ENCODE measurements around the gene ZCCHC14. TPM values are rescaled to one million over a fixed set of nuclear protein-coding genes. Genes with fewer than 3 reads are reported as not detected.

Gene ZCCHC14
- total RNA-seq, 1 experiment from 2014 or later, result 27.7 TPM

DNA sequence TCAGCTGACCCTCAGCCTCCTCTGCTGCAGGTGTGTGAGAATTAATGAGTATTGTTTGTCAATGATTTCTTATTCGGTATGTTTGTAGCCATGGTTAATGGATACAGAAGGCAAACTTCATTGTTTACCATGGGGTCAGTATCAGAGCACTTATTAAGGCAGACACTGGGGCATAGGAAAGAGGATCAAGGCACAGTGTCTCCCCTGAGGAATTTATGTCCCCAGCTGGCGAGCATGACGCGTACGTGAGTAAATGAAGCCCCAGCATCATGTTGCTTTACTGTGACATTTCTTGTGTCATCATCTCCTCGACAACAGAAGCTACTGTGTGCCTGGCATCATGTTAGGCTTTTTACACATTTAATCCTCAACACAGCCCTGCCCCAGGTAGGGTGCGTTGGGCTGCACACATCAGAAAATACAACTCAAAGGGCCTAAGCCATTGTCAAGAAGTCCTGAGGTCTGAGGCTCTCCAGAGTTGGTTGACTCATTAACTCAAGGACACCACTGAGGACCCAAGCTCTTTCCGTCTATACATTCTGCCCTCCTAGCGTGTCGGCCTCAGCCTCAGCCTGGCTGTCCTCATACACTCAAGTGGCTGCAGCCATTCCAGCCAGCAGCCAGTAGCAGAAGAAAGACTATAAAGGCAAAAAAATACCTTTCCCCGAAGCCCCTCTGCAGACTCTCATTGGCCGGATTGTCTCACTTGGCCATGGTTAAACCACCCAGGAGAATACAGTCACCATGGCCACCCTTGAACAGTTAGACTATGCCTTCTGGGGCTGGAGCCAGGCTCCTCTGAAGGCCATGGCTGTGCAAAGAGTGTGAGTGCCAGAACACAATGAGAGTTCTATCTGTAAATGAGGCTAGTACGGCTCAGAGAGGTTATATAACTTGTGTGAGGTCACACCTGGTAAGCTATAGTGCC lies 13.9 kb upstream of the ZCCHC14 start:
- no peaks in the 10 kb centered on the region for H3K79me1 ChIP-seq (ENCODE audit: insufficient read depth, low read depth, low read length, poor library complexity, severe bottlenecking)
- no peak overlapping the region; a peak in 1 of 5 replicates for H3K4me3 Mint-ChIP-seq
- H2BK15ac ChIP-seq (ENCODE audit: low read depth, low read length), result no peak overlapping the region
- no peak overlapping the region for H2BK20ac ChIP-seq (ENCODE audit: low read depth, low read length, poor library complexity, severe bottlenecking)
- no peak overlapping the region for H2BK120ac ChIP-seq (ENCODE audit: low read depth, low read length, poor library complexity, severe bottlenecking)
- no peak overlapping the region for H3K18ac ChIP-seq (ENCODE audit: insufficient read length, low read depth, low read length)
- no CpG with 5 or more reads among the region's 13 CpGs for WGBS (ENCODE audit: extremely low coverage, insufficient read length, low lambda C conversion rate)
- no peak overlapping the region for H4K91ac ChIP-seq (ENCODE audit: insufficient read length, low read depth, low read length)
- H2BK5ac ChIP-seq (ENCODE audit: insufficient read length, low read length), result no peak overlapping the region
- H4K8ac ChIP-seq (replicated peaks; ENCODE audit: insufficient read length, low read depth, low read length), result no peak overlapping the region
- no peak overlapping the region for H3K9ac ChIP-seq (ENCODE audit: extremely low read depth, insufficient read length, low read length)
- H3K27me3 Mint-ChIP-seq (ENCODE audit: low read depth), result no peaks in the 10 kb centered on the region; the same call in 1 of the 2 replicates
- H3K79me2 ChIP-seq (ENCODE audit: insufficient read depth, low read length), result no peaks in the 10 kb centered on the region
- no peak overlapping the region for H2AFZ ChIP-seq (ENCODE audit: low read length)
- H3T11ph ChIP-seq (ENCODE audit: low read length), result no peak overlapping the region
- DNase-seq, result no peak
- 0 out of 7 replicates have a peak, but pooled peaks cover 0 to 1% (median 0%) of the 10 kb centered on the region in 3 experiments for H3K36me3 Mint-ChIP-seq (ENCODE audit: insufficient read depth in 1 of 3, low read depth in 3 of 3)
- H3K9me3 ChIP-seq (ENCODE audit: control insufficient read depth, low read depth, low read length), result no peaks in the 10 kb centered on the region
- H4K20me1 ChIP-seq (ENCODE audit: control insufficient read depth, insufficient read depth, insufficient read length), result no peaks in the 10 kb centered on the region
- peaks cover 0 to 2% of the 10 kb centered on the region in 2 experiments; a peak in 1 of 5 replicates for H3K9me3 Mint-ChIP-seq
- no peak overlapping the region for H3K4ac ChIP-seq (ENCODE audit: low read depth, low read length)
- H2AK5ac ChIP-seq (ENCODE audit: insufficient read length, low read length), result no peak overlapping the region
- H3K23me2 ChIP-seq (ENCODE audit: insufficient read length, low read depth, low read length, poor library complexity, severe bottlenecking), result no peaks in the 10 kb centered on the region
- peak overlapping the region in 1 of 3 experiments; percentile 78; a peak in 1 of 7 replicates for H3K27ac Mint-ChIP-seq
- no peak overlapping the region for H2BK12ac ChIP-seq (ENCODE audit: insufficient read length, low read depth, low read length)
- no peak overlapping the region for H3K4me2 ChIP-seq (ENCODE audit: insufficient read depth, insufficient read length, low read length)
- H3K27ac ChIP-seq (ENCODE audit: insufficient read length, low read depth, low read length), result no peak overlapping the region
- H3K4me1 Mint-ChIP-seq, result peaks cover 3% of the 10 kb centered on the region in 2 experiments; a peak in 3 of 4 replicates
- H3K4me1 ChIP-seq (ENCODE audit: insufficient read depth, low read length), result no peaks in the 10 kb centered on the region
- H3K14ac ChIP-seq (ENCODE audit: insufficient read depth, low read length), result no peak overlapping the region
- no peak overlapping the region for H3K23ac ChIP-seq (ENCODE audit: insufficient read length, low read depth, low read length)
- H3K56ac ChIP-seq (ENCODE audit: insufficient read length, low read depth, low read length), result no peak overlapping the region
- H3K27me3 ChIP-seq (ENCODE audit: insufficient read depth, low read length), result no peaks in the 10 kb centered on the region
- no peak for TF ChIP-seq CTCF (conservative IDR thresholded peaks at IDR 0.05)
- H4K5ac ChIP-seq (ENCODE audit: insufficient read length, low read depth, low read length), result no peak overlapping the region
